ENCODE measurements around the gene SLC15A5.

The SLC15A5 gene

DNA sequence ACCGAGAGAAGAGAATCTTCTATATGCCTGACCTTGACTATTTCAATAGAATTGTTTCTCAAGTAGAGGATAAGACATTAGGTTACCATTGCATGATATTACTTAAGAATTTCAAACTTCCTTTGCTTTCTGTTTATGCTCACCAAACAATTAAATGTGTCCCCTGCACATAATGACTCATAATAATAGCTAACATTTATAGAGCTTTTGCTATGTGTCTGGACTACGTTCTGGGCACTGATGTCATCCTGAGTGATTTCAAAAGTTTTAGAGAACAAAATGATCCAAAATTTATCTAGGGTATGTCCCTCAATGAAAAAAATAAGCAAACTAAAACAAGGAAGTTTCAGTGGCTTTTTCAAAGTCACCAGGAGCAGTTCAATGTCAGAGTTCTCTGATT is 38.8 kb downstream of the SLC15A5 start:
- H3K27me3 Mint-ChIP-seq (ENCODE audit: low read depth, poor library complexity) = no peaks in the 10 kb centered on the region
- H3K4me1 Mint-ChIP-seq = no peaks in the 10 kb centered on the region
- H3K9me3 Mint-ChIP-seq = no peaks in the 10 kb centered on the region
- no peak overlapping the region for H3K4me3 Mint-ChIP-seq
- TF ChIP-seq, protein P1, sequence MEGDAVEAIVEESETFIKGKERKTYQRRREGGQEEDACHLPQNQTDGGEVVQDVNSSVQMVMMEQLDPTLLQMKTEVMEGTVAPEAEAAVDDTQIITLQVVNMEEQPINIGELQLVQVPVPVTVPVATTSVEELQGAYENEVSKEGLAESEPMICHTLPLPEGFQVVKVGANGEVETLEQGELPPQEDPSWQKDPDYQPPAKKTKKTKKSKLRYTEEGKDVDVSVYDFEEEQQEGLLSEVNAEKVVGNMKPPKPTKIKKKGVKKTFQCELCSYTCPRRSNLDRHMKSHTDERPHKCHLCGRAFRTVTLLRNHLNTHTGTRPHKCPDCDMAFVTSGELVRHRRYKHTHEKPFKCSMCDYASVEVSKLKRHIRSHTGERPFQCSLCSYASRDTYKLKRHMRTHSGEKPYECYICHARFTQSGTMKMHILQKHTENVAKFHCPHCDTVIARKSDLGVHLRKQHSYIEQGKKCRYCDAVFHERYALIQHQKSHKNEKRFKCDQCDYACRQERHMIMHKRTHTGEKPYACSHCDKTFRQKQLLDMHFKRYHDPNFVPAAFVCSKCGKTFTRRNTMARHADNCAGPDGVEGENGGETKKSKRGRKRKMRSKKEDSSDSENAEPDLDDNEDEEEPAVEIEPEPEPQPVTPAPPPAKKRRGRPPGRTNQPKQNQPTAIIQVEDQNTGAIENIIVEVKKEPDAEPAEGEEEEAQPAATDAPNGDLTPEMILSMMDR (IDR thresholded peaks at IDR 0.05) = no peak
- DNase-seq = no peak
- no peak overlapping the region for H3K27ac Mint-ChIP-seq
- H3K36me3 Mint-ChIP-seq (ENCODE audit: low read depth) = no peaks in the 10 kb centered on the region

- no peaks in the 10 kb centered on the region for H3K4me1 Mint-ChIP-seq
- no peak for DNase-seq
- no peaks in the 10 kb centered on the region for H3K27me3 Mint-ChIP-seq (ENCODE audit: low read depth, poor library complexity)
- H3K9me3 Mint-ChIP-seq = peaks cover 14% of the 10 kb centered on the region
- H3K27ac Mint-ChIP-seq = no peak overlapping the region
- H3K4me3 Mint-ChIP-seq = no peak overlapping the region
- peaks cover 4% of the 10 kb centered on the region for H3K36me3 Mint-ChIP-seq (ENCODE audit: low read depth)
- TF ChIP-seq, protein P1 (IDR thresholded peaks at IDR 0.05) = no peak
Measured at GRCh38 chr12:16229676-16230075, 47.8 kb downstream of the SLC15A5 start.

DNA sequence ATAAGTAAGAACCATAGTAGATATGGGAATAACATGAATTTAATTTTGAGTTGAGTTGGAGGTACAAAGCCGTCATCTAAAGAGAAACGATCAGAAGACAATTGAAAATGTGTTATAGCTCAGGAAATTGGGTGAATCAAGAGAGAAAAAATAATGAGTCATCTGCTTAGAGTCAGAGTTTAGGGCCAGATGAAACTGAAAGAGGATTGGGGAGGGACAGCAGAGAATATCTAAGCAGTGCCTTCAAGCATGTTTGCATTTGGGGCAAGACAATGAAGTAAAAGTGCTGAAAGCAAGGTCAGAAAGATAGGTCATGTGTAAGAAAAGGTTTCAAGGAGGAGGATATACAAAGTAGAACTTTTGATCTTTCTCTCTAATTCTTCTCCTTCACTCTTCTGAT is 49.4 kb downstream of the SLC15A5 start:
- TF ChIP-seq, protein P1 (IDR thresholded peaks at IDR 0.05) = no peak
- no peak for DNase-seq
- H3K9me3 Mint-ChIP-seq = peaks cover 14% of the 10 kb centered on the region
- no peaks in the 10 kb centered on the region for H3K4me1 Mint-ChIP-seq
- H3K4me3 Mint-ChIP-seq = no peak overlapping the region
- peaks cover 4% of the 10 kb centered on the region for H3K36me3 Mint-ChIP-seq (ENCODE audit: low read depth)
- H3K27me3 Mint-ChIP-seq (ENCODE audit: low read depth, poor library complexity) = no peaks in the 10 kb centered on the region
- H3K27ac Mint-ChIP-seq = no peak overlapping the region

DNA sequence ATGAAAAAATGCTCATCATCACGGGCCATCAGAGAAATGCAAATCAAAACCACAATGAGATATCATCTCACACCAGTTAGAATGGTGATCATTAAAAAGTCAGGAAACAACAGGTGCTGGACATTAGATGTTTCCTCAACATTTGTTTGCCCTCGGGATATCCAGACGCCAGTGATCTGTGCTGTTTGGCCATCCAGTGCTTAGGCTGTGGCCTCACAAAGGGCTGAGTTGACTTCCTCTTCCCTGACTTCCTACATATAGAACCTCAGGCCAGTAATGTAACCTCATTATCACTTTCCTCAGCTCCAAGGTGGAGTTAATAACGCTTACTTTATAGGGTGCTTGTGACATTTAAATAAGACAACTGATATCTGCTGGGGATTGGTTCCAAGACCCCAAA is 51.8 kb downstream of the SLC15A5 start:
- Mint-ChIP-seq H3K4me1 (no peaks in the 10 kb centered on the region), H3K4me3 (no peak overlapping the region), H3K9me3 (no peaks in the 10 kb centered on the region), H3K27ac (no peak overlapping the region), H3K27me3 (ENCODE audit: low read depth, poor library complexity) (no peaks in the 10 kb centered on the region), H3K36me3 (ENCODE audit: low read depth) (no peaks in the 10 kb centered on the region)
- DNase-seq = no peak
- TF ChIP-seq, protein P1 (IDR thresholded peaks at IDR 0.05) = no peak

DNA sequence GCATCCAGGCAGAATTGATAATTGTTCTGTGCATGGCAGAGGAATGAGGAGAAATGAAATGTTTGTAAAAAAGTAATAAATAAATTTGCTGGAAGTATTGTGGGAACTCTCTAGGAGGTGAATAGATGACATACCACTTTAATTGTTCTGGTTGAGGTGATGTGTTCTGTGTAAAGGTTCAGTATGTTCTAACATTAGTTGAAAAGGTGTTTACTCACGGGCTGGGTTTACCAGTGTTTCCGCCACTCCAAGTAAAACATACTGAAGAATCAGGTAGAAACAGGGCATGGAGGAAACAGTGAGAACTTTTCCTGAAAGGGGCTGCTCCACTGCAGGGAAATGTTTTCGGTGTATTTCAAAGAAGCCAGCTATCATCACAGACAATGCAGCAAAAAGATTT is 53.3 kb downstream of the SLC15A5 start:
- no peak overlapping the region for H3K27ac Mint-ChIP-seq
- DNase-seq = no peak
- no peak overlapping the region for H3K4me3 Mint-ChIP-seq
- H3K27me3 Mint-ChIP-seq (ENCODE audit: low read depth, poor library complexity) = peaks cover under 1% of the 10 kb centered on the region
- no peaks in the 10 kb centered on the region for H3K36me3 Mint-ChIP-seq (ENCODE audit: low read depth)
- no peaks in the 10 kb centered on the region for H3K4me1 Mint-ChIP-seq
- no peaks in the 10 kb centered on the region for H3K9me3 Mint-ChIP-seq
- TF ChIP-seq, protein P1 (IDR thresholded peaks at IDR 0.05) = no peak

DNA sequence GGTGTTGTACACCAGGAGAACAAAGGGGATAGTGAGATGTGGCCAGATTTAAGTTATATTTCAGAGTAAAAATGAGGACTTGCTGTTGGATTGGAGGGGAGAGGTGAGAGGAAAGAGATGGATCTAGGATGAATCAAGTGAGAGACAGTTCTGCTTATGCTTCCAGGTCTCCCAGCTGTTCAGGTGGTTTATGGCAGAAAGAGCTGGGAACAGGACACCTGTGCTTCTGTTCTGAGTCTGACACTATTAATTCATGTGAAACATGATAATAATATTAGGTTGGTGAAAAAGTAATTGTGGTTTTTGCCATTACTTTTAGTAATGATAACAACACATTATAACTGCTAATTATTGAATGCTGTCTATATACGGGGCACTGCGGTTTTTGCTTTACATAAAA is 55.7 kb downstream of the SLC15A5 start:
- Mint-ChIP-seq H3K27ac (no peak overlapping the region), H3K9me3 (no peaks in the 10 kb centered on the region), H3K4me1 (no peaks in the 10 kb centered on the region), H3K27me3 (ENCODE audit: low read depth, poor library complexity) (peaks cover 5% of the 10 kb centered on the region), H3K36me3 (ENCODE audit: low read depth) (no peaks in the 10 kb centered on the region), H3K4me3 (no peak overlapping the region)
- TF ChIP-seq, protein P1 (IDR thresholded peaks at IDR 0.05) = no peak
- no peak for DNase-seq

Data from nephron progenitor cell (in vitro differentiated cells).